Osteocyte (in vitro differentiated cells): Measurements from ENCODE around the gene UCMA. TPM values are rescaled to one million over a fixed set of nuclear protein-coding genes. Genes with fewer than 3 reads are reported as not detected.

Experiments
- DNase-seq: peaks from one replicate; pipeline ENCODE4 v3.0.0; 2021; ENCODE audit warnings: mixed read lengths; ENCODE audit not compliant: unreplicated experiment; ENCODE audit errors: extremely low spot score
- H3K27ac Mint-ChIP-seq: one replicate; pipeline ENCODE4 v1.8.0; 2021; ENCODE audit warnings: mild to moderate bottlenecking, mixed read lengths; ENCODE audit not compliant: unreplicated experiment
- H3K27me3 Mint-ChIP-seq: one replicate; pipeline ENCODE4 v1.8.0; 2021; ENCODE audit warnings: mixed read lengths; ENCODE audit not compliant: unreplicated experiment
- H3K36me3 Mint-ChIP-seq: one replicate; pipeline ENCODE4 v1.8.0; 2021; ENCODE audit warnings: mixed read lengths; ENCODE audit not compliant: unreplicated experiment
- H3K4me1 Mint-ChIP-seq: one replicate; pipeline ENCODE4 v1.8.0; 2021; ENCODE audit warnings: mixed read lengths; ENCODE audit not compliant: unreplicated experiment
- H3K4me3 Mint-ChIP-seq: one replicate; pipeline ENCODE4 v1.8.0; 2021; ENCODE audit warnings: mild to moderate bottlenecking, moderate library complexity, mixed read lengths; ENCODE audit not compliant: unreplicated experiment
- H3K9me3 Mint-ChIP-seq: one replicate; pipeline ENCODE4 v1.8.0; 2021; ENCODE audit warnings: mixed read lengths; ENCODE audit not compliant: unreplicated experiment
- CTCF ChIP-seq: fragments of 200-600 bp; sonication (generic); IDR thresholded peaks from 2 replicates; pipeline ENCODE4 v1.5.0; 2021; ENCODE audit warnings: antibody characterized with exemption, mild to moderate bottlenecking, moderate library complexity
- total RNA-seq: library from RNA; stranded (reverse); gene quantifications from 2 replicates; pipeline ENCODE4 v1.2.1, GENCODE V29; 2021

The UCMA gene
- total RNA-seq, 1 donor from 2014 or later: not detected

- Mint-ChIP-seq H3K27me3 (peaks cover 4% of the 10 kb centered on the region), H3K27ac (no peak overlapping the region), H3K4me3 (no peak overlapping the region), H3K4me1 (peaks cover 4% of the 10 kb centered on the region), H3K36me3 (no peaks in the 10 kb centered on the region), H3K9me3 (peaks cover 2% of the 10 kb centered on the region)
- TF ChIP-seq CTCF: no peak
- DNase-seq: no peak
These were observed 9.8 kb downstream of the UCMA start for GRCh38 chr10:13224210-13224995.

GRCh38 chr10:13223241-13223640 lies 10.9 kb downstream of the UCMA start:
- Mint-ChIP-seq H3K9me3 (peaks cover 4% of the 10 kb centered on the region), H3K4me3 (no peak overlapping the region), H3K36me3 (no peaks in the 10 kb centered on the region), H3K27me3 (no peaks in the 10 kb centered on the region), H3K27ac (no peak overlapping the region), H3K4me1 (peaks cover 5% of the 10 kb centered on the region)
- no peak for TF ChIP-seq CTCF
- DNase-seq: no peak

GRCh38 chr10:13222566-13222965 lies 11.6 kb downstream of the UCMA start:
- H3K4me1 Mint-ChIP-seq: peaks cover 5% of the 10 kb centered on the region
- no peak for DNase-seq
- H3K36me3 Mint-ChIP-seq: no peaks in the 10 kb centered on the region
- no peak for TF ChIP-seq CTCF
- peaks cover 4% of the 10 kb centered on the region for H3K9me3 Mint-ChIP-seq
- no peak overlapping the region for H3K4me3 Mint-ChIP-seq
- H3K27me3 Mint-ChIP-seq: no peaks in the 10 kb centered on the region
- no peak overlapping the region for H3K27ac Mint-ChIP-seq

GRCh38 chr10:13222151-13222550 lies 12.0 kb downstream of the UCMA start:
- Mint-ChIP-seq H3K36me3 (no peaks in the 10 kb centered on the region), H3K27me3 (no peaks in the 10 kb centered on the region), H3K27ac (no peak overlapping the region), H3K4me1 (peaks cover 5% of the 10 kb centered on the region), H3K4me3 (no peak overlapping the region), H3K9me3 (peaks cover 4% of the 10 kb centered on the region)
- DNase-seq: no peak
- TF ChIP-seq CTCF: no peak

GRCh38 chr10:13221572-13221971 lies 12.6 kb downstream of the UCMA start:
- H3K27me3 Mint-ChIP-seq: no peaks in the 10 kb centered on the region
- no peak overlapping the region for H3K27ac Mint-ChIP-seq
- H3K36me3 Mint-ChIP-seq: no peaks in the 10 kb centered on the region
- DNase-seq: no peak
- H3K4me3 Mint-ChIP-seq: no peak overlapping the region
- TF ChIP-seq CTCF: no peak
- H3K9me3 Mint-ChIP-seq: peaks cover 4% of the 10 kb centered on the region
- H3K4me1 Mint-ChIP-seq: peaks cover 5% of the 10 kb centered on the region
